Dermis blood vessel endothelial cell (primary cell): Measurements from ENCODE around the gene SLC9A9. TPM values are rescaled to one million over a fixed set of nuclear protein-coding genes. Genes with fewer than 3 reads are reported as not detected.
A peak's percentile ranks its signal among the peaks of the same experiment; 100 is the strongest.

Source experiments
- DNase-seq: peaks from one replicate; pipeline ENCODE4 v3.0.0; 2010
- total RNA-seq: library from RNA; depleted of rRNA; stranded (reverse); fragments of >200 nt; gene quantifications from 2 replicates; pipeline ENCODE4 v1.2.3, GENCODE V29; 2014

The SLC9A9 gene
- total RNA-seq, 1 donor from 2014 or later, result 3.2 TPM

DNA sequence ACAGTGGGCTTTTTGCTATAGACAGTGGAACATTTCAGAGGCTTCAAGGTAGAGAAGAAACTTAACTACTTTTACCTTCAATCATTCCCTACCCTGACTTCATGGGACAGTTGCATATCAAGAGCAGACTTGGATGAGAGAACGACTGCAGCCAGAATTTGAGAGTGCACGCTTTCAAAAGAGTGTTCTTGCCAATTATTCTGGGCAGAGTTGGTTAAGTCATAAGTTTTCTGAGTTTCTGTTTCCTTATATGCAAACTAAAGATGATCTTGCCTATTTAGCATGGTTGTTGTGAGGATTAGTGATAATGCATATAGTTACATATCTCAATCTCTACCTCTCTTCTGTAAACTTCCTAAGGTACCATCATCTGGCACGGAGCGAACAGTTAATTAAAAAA is 7.6 kb downstream of the SLC9A9 start:
- DNase-seq, result no peak

DNA sequence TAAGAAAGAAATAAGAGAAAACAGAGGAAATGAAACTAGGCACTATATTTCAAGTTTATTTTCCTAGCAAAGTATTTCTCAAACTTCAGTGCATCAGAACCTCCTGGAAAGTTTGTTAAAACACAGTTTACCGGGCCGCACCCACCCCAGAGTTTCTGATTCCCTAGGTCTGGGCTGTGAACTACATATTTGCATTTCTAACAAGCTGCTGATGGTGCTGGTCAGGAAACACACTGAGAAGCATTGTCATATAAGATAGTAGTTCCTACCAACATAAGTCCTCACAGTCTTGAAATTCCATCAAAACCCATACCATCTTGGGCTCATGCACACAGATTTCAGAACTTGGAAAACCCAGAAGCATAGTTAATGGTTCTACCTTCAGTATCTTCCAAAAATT is 8.3 kb downstream of the SLC9A9 start:
- DNase-seq, result no peak

DNA sequence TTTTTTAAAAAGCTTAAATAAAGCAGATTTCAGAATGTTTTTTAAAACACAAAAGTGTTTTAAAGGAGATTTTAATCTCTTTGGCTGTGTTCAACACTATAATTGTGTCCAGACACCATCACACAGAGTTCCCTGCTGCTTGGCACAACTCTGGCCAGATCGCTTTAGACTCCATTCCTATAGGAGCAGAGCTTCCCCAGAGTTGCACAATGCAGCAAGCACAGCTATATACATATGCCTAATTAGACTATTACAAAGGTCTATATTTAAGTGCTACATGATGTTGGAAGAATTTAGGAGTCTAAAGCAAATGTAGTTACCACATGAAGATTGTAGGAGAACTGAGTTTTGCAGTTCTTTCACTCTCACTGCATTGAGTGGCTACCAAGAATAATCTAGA is 11.2 kb downstream of the SLC9A9 start:
- no peak for DNase-seq

DNA sequence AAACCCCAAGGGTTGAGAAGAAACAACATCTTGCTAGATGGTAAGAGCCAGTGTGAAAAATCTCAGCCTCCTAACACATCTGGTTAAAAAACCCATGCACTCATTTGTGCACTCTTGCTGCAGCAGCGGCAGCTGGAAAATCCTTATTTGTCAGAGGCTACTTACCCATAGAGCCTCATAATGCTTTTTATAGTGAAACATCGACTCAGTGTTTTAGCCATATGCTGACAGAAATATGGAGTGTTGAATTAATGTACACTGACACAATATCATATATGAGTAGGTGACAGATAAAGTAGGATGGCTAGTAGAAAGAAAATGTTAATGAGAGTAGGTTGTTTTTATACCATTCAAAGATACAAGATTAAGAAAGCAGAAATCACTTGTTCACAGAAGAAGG is 13.0 kb downstream of the SLC9A9 start:
- DNase-seq, result no peak

DNA sequence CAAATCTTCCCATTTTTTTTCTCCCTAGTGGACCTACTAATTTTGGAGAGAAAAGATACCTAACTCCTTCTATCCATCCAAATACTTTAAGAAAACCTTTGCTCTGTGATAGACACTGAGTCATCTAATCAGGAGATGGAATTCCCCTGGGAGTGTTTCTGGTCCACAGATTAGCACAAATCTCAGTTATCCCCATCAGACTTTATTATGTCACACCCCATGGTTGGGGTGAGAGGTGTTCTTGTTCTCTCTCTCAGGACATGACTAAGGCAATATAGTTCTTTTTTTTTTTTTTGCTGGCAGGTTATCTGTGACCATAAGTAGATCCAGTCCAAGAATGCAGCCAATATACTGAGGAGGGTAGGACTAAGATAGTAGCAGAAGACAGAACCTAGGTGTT is 15.8 kb downstream of the SLC9A9 start:
- DNase-seq, result no peak

DNA sequence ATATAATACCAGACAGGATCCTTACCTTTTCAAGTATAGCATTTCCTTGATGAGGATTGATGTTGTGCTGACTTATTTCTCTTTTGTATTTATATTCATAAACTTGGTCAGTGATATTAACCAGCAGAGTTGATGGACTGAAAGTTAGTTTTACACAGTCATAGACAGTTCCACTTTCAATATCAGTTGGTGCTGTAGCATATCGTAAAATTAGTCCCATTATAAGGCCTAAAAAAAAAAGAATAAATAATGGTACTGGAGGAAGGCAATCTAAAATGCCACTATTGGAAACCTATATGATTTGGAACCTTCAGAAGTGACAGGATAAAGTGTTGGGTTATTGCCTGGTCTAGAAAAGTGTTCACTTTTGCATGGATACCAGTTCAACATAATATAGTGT is 16.3 kb downstream of the SLC9A9 start:
- no peak for DNase-seq

DNA sequence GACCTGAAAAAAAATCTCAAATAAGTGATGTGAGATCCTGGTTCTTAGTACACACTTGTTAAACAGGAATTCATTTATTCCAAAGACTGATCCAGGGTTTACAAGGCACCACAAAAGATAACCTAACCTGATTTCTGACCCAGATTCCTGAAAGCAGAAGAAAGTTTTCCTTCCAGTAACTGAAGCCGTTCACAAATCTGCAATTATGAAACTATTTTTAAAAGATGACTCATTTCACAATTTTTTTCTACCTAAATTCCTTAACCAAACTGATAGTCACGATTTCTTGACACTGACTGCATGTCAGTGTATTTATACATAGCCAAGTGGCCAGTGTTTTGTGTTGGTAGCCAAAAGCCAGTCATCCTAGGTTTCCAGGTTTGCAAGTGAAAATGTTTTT is 17.1 kb downstream of the SLC9A9 start:
- DNase-seq, result peak; percentile 3

DNA sequence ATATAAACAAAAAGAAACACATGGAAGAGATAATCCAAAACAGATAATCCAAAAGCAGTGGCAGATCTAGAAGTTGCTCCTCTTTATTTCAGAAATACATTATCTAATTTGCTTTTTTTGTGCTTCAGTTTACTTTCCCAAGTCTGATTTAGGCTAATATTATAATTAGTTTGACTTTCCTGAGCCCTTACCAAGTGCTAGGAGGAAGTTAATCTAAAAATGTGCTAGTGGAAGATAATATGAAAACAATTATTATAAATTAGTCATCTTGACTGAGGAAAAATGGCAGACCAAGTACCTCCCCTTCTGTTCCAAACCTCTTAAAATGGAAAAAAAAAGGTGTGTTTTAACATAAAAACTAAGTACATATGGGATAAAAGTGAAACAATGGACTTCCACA is 17.5 kb downstream of the SLC9A9 start:
- no peak for DNase-seq

DNA sequence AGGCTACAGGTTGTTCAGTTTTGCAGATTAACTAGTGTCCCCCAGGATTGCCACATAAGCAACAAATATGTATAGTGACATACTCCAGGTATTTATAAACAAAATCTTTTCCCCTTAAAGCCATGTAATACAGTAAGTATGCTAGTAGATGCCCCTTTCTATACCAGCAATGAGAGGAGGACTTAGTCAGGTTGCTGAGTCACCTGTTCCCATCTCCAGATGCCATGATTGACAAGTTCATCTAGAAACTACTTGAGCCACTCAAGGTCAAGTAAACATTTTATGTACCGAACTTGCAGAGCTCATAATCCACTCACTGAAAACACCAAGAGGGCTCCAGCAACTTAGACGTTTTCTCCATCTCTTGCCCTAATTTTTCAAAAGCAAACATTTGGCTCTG is 18.2 kb downstream of the SLC9A9 start:
- DNase-seq, result no peak

DNA sequence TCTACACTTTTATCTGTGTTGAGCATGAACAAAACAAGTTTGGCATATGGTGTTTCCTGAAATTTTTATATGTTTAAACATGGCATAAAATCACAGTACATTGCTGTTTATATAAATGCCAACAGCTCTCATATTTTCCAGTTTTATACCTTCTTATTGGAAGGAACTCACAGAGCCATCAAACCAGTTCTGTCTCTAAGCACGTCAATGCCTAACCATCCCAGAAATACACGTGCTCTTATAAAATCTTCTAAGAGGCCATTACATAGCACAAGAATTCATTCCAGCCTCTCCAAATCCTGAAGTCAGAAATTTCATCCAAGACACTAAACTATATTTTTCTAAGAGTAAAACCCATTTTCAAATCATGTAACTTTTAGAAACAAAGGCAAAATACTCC is 20.8 kb downstream of the SLC9A9 start:
- no peak for DNase-seq

DNA sequence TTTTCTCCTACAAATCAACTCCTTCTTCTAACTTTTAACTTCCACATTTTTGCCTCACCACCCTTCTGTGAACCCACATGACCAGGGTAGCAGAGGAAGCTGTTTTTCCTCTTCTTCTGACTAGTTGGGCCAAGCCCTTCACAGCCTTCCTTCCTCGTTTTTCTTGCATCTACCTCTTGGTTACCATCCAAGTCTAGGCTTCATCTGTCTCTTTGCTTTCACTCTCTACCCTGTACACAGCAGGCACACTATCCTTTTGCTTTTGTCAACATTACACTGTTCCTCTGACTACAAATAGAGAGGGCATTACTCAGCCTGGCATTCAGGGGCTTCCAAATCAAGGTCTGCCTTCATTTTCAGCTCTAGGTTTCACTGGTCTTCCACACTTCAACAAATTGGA is 22.0 kb downstream of the SLC9A9 start:
- no peak for DNase-seq

DNA sequence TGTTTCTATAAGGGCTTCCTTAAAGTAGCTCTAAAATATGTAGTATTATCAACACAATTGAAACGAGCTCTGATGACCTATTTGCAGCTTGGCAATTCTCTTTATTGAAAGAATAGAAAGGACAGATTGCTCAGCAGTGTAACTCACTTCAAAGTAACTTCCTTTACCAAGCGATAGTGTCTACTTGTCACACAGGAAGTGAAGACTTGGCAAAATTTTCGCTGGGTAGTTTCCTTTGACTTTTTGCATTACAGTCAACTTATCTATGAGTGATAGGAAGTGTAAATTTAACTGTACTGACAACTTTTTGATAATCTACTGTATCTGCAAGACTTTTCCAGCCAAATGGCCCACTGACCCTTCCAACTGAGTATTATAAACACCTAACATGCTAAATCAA is 22.8 kb downstream of the SLC9A9 start:
- DNase-seq, result no peak

DNA sequence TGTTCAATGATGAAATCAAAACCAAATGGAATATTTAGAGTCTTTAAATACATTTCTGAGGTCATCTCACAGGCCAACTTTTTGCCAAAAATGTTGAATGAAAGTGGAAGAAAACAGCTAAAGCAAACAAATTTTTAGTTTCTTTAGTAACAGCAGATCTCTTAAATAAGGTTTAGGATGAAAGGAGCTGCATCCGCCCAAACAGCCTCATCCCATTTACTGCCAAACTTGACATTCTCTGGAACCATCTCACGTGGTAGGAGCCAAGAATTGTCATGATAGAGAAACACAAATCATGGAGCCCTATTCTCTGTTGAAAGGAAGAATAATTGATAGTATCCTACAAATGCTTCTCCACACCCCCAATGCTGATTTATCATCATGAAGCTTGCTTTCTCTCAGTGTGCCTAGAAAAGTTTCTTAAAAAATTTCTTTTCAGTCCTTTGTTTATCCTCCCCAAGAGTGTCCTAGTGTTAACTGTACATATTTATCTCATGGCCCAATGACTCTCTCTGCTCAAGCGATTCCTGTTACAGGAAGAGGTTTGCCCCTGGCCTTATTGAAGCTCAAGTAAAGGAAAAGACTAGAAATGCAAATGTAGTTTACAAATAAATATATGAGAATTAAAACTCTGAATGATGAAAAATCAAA is 23.4 kb downstream of the SLC9A9 start:
- no peak for DNase-seq

DNA sequence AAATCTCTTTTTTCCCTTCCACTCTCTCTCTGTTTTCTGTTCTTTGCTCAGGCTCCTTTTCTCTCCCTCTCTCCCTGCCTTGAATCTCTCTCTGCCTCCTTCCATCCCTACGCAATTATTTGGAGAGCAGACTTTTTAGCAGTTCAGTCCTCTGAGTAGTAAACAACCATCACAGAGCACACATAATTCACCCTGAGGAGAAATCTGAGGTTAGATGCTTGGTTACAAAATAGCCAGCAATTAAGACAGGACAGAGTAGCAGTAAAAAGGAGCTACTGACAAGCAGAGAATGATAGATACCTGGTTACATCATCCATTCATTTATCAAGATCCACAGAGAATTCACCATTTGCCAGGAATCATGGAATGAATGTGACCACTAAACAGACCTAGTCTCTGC is 25.5 kb downstream of the SLC9A9 start:
- DNase-seq, result no peak

DNA sequence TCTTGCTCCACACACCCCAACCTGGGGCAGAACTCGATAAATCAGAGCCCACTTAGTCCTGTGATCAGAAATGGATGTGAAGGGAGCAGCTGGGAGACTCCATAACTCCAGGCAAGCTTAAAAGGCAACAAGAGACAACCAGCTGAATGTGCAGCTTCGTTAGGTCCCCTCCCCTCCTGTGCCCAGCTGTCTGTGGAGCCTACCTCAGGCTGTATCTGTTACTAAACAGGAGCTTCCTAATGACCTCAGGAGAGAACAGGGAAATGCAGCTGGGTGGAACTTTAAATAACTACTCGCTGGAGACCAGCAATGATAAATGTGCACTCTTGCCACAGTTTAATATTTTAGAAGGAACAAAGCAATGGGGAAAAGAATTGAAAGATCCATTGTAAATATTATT is 25.9 kb downstream of the SLC9A9 start:
- DNase-seq, result no peak

DNA sequence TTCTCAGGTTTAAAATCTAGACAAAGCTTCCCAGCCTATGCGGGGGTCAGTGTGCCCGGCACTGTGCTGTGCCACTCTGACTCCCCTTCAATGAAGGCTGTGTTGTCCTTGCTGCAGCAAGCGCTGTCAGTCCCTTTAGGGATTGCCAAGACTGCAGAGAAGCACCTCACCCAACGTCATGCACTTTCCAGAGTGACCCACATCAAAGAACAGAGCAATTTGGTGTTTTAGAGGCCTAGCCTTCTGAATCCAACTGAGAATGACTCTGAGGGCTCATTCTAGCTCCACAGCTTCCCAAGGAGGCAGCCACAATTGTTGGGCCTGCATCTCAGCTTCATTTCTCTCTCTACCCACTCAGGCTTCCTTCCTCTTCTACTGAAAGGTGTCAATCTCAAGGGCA is 26.4 kb downstream of the SLC9A9 start:
- no peak for DNase-seq

DNA sequence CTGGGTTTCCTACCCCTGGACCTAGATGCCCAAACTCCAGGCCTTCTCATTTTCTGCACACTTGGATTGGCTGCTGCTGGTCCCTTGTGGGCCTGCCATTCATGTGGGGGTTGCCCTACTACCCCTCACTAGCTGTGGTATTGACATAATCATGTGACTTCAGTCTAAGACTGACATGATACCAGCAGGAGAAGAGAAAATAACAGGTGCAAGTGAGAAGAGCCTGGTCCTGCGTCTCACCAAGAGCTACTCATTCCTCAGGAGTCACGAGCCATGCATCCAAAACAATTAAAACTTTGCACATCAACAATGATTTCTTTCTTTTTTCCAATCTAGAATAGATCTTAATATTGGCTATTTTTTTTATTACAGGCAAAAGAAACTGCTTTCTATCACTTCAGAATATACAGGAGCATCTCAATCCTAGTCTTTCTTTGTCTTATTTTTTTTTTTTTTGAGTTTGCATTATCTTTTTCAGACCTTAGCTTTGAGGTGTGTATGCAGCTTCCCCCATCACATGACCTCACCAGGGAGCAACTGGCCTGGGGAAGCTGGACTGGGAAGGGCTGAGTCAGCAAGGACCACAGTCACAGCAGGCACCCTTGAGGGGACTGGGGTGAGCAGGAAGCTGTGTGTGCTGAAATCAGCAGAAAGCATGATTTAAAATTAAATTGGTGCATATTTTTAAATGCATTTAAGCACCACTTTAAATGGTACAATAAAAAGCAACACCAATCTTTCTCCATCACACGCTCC is 27.6 kb downstream of the SLC9A9 start:
- no peak for DNase-seq

DNA sequence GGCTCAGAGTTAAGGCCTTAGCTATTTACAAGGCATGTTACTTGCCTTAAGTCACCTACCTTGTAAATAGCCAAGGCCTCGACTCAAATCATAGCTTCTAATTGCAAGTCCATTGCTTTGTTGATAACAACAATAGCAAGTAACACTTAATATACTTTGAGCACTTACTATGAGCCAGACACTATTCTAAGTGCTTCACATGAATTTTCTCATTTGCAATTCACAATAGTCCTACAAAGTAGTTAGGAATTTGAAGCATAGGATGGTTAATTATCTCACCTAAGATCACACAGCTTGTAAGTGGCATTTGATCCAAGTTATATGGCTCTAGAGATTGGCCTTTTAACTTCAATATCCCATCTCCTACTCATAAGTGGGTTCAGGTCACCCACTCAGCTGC is 28.4 kb downstream of the SLC9A9 start:
- DNase-seq, result no peak

DNA sequence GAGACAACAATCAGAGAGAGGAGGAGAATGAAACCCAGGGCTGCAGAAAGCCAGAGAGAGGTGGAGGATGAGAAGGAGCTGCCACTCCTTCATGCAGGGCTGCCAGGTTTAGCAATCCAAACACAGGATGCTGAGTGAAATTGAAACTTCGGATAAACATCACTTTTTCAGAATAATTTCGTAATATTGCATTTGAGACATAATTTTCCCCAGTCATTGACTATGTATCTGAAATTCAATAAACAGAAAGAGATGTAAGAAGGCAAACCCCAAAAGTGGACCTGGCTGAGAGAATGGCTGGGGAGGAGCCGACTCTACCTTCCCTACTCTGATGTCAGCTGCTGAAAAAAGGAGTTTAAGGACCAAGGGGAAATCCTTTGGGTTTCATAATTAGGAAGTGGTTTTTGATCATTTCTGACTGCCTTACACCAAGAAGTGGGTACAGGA is 33.8 kb downstream of the SLC9A9 start:
- no peak for DNase-seq

DNA sequence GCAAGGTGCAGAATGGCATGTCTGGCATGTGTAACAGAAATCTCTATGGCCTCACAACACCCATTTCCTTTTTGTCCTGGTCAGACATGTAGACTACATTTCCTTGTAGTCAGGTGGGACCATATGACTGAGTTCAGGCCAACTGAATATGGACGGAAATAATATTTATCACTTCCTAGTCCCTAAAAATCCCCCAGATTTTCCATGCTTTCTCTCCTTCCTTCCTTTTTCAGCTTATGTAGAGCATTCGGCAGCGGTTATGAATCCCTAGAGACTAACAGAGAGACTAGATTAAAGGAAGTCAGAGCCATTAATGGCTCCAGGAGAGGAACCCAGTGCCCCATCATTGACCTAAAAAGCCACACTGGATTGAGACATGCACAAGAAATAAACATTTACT is 35.8 kb downstream of the SLC9A9 start:
- no peak for DNase-seq

DNA sequence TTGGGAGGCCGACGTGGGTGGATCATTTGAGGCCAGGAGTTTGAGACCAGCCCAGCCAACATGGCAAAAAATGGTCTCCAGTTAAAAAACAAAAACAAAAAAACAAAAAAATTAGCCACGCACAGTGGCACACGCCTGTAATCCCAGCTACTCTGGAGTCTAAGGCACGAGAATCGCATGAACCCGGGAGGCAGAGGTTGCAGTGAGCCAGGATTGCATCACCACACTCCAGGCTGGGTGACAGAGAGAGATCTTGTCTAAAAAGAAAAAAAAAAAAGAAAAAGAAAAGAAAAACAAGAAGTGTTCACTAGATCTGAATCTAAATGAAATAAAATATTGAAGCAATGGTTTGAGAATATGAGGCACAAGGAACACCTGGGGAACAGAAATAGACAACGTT is 36.7 kb downstream of the SLC9A9 start:
- no peak for DNase-seq

DNA sequence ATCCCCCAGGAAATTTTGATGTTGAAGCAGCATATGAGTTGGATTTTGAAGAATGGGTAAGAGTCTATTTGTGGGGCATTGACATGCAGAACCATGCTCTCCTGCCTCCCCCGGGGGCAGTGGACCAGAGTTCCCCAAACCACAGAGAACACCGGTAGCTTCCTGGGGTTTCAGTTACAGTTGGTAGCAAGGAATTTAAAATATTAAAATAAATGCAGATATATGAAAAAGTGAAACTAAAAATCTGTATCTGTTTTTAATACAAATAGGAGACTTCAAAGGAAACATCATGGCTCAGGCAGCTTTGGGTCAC is 37.4 kb downstream of the SLC9A9 start:
- DNase-seq, result no peak

DNA sequence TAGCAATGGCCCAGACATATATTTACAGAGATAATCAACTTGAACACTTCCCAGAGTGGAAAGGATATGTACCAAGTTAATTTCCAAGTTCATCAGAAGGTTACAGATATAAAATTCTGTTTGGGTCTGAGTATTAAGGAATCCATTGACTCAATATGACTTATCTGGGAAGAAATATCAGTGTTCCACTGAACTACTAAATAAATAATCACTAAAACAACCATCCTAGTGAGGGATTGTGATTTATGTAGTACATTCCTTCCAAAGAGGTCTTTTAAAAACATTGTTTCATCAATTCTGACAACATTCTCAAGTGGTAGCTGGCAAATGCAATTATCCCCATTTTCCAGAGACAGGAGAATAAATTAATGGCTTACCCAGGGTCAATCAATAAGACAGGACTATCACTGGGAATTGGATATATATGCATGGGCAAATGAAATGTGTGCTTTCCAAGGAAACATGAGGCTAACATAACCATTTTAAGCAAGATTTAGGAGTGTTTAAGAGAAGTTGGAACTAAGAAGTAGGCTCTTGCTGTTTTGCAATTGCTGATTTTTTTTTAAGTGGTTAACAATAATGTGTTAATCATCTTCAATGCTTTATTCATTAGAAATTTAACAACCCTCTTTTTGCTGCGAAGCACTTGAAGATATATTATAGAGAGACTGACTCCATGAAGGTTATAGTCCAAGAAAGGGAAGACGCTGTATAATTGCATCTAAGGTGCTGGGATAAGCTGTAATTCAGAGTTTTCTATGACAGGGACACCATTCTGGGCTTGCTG is 37.9 kb downstream of the SLC9A9 start:
- DNase-seq, result no peak

DNA sequence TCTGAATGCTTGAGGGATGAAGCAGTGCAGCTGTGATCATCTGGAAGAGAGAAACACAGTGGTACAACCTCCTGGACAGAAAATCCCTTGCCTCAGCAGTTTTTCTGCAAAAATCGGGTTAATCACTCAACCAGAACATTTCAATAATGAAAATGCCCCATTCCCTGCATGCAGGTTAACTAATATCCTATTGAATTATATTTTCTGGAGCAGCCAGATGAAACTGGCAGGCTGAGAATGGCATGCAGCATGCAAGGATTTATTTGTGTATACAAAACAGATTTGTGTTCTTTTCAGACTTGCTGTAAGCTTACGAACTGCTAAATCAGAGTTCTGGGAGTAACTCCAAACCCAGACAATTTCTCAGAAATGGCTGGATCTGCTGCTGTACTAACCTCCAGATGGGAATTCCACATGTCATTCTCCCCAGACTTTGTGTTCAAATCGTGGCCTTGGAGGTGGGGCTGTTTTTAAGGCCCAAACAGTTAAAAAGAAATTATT is 39.1 kb downstream of the SLC9A9 start:
- DNase-seq, result no peak
